Psoas muscle (tissue), 8 donors: ENCODE data around the gene MYO1E. TPM values are rescaled to one million over a fixed set of nuclear protein-coding genes. Genes with fewer than 3 reads are reported as not detected.

Source experiments
- ATAC-seq, 4 donors: fragments of 200-7000 bp; cut with Tn5 transposase; one replicate each; pipeline ENCODE4 v1.9.1; 2020; ENCODE audit warnings: moderate library complexity in 3 of 4, mild to moderate bottlenecking in 2 of 4
- DNase-seq, 2 donors: peaks; one replicate each; pipeline ENCODE4 v3.0.0-alpha.2; 2020
- H3K27ac ChIP-seq: fragments of 200-600 bp; one replicate; pipeline ENCODE4 v1.8.0; 2022
- H3K27me3 ChIP-seq, 3 donors: fragments of 200-600 bp in 1 of 3; one replicate each; pipeline versions ENCODE4 v1.6.1 to v1.8.0; 2013 to 2022; ENCODE audit warnings: low read length in 2 of 3, mild to moderate bottlenecking in 2 of 3, moderate library complexity in 1 of 3; ENCODE audit not compliant: insufficient read depth in 3 of 3
- H3K36me3 ChIP-seq, 2 donors: fragments of 200-600 bp in 1 of 2; one replicate each; pipeline versions ENCODE4 v1.6.1 to v1.8.0; 2013 to 2022; ENCODE audit warnings: low read depth in 1 of 2, mild to moderate bottlenecking in 1 of 2, moderate library complexity in 1 of 2; ENCODE audit not compliant: insufficient read depth in 1 of 2
- H3K4me1 ChIP-seq: fragments of 200-600 bp; one replicate; pipeline ENCODE4 v1.8.0; 2022
- H3K4me3 ChIP-seq: fragments of 200-600 bp; one replicate; pipeline ENCODE4 v1.8.0; 2022; ENCODE audit warnings: mild to moderate bottlenecking
- H3K9me3 ChIP-seq: fragments of 200-600 bp; one replicate; pipeline ENCODE4 v1.8.0; 2022
- WGBS, 3 donors: extraction: QIAGEN DNeasy Blood & Tissue Kit; methylation state at CpG; one replicate each; pipeline versions ENCODE4 v1.1.6 to v1.1.7; 2013; 5-methylcytosine and 5-hydroxymethylcytosine counted together
- intact Hi-C, 2 donors: fragments of 100-400 bp; cut with DNase I; formaldehyde crosslinking; loops; one replicate each; pipeline versions ENCODE4 v1.11.0 to v1.14.2; 2022
- polyA plus RNA-seq, 3 donors: library from polyadenylated mRNA; stranded (reverse); fragments of 200-250 nt; gene quantifications; one replicate each; pipeline ENCODE4 v1.2.3, GENCODE V29; 2013
- total RNA-seq, 4 donors: library from RNA; stranded (reverse); fragmentation: NEBNext Ultra II Directional in 2 of 4; extraction: Animal tissue kit (Norgen Biotek cat#: 25700) in 2 of 4; gene quantifications; one replicate each; pipeline versions ENCODE4 v1.2.1 to v1.2.4, GENCODE V29; 2021 to 2023
- TF ChIP-seq, protein P1 (sequence below): fragments of 200-600 bp; IDR thresholded peaks from one replicate; pipeline ENCODE4 v1.8.0; 2022; ENCODE audit warnings: antibody characterized with exemption
- donor health status: healthy with polysubstance abuse.
- donor health status: DM: no; HTN: no; CAD: no; lungs with moderate emphysema.
- donor health status: Bipolar disorder and iron deficiency.
- donor health status: healthy.
- donor health status: DM: yes; HTN: yes; CAD: no.
- donor health status: DM: no; HTN: no; CAD: no.
- donor health status: DM: no; HTN: no; CAD: no.
- donor health status: DM: yes; HTN: yes; CAD: no.

The MYO1E gene
- total and polyA plus RNA-seq, 7 donors = 10.0 to 53.7 (median 26.3) TPM

DNA sequence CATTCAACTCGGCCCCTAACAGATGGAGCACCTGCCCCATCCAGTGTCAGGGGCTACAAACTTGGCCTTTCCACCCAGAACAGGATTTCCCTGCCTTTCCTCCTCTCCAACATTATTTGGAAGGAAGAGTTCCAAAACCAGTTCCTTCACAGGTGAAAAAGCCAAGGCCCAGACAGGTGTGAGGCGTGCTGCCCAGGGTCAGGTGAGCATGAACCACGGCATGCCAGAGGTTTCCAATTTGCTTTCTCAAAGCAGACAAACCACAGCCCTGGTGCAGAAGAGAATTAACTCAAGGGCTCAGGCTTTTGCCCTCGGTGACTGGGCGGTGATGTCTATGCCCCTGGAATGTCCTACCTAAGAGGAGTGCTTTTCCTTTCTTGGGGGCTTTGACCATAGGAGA lies 122.9 kb downstream of the MYO1E start:
- Histone ChIP-seq H3K36me3 (peaks cover 0 to 4% of the 10 kb centered on the region in 2 donors), H3K27me3 (no peaks in the 10 kb centered on the region), H3K4me1 (no peaks in the 10 kb centered on the region), H3K4me3 (no peak overlapping the region), H3K9me3 (no peaks in the 10 kb centered on the region), H3K27ac (no peak overlapping the region)
- 86 to 89% (median 88%) methylated on average over 5 of the region's 5 CpGs for WGBS, 3 donors
- ATAC-seq (no peak), DNase-seq (no peak)
- intact Hi-C loops = loop anchor here (5.0 to 10.0 kb wide), 3 partner anchors 122 to 247 kb away; partner anchors contain the start of gene MYO1E (in 2 of the 2)
- TF ChIP-seq, protein P1, sequence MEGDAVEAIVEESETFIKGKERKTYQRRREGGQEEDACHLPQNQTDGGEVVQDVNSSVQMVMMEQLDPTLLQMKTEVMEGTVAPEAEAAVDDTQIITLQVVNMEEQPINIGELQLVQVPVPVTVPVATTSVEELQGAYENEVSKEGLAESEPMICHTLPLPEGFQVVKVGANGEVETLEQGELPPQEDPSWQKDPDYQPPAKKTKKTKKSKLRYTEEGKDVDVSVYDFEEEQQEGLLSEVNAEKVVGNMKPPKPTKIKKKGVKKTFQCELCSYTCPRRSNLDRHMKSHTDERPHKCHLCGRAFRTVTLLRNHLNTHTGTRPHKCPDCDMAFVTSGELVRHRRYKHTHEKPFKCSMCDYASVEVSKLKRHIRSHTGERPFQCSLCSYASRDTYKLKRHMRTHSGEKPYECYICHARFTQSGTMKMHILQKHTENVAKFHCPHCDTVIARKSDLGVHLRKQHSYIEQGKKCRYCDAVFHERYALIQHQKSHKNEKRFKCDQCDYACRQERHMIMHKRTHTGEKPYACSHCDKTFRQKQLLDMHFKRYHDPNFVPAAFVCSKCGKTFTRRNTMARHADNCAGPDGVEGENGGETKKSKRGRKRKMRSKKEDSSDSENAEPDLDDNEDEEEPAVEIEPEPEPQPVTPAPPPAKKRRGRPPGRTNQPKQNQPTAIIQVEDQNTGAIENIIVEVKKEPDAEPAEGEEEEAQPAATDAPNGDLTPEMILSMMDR = no peak

DNA sequence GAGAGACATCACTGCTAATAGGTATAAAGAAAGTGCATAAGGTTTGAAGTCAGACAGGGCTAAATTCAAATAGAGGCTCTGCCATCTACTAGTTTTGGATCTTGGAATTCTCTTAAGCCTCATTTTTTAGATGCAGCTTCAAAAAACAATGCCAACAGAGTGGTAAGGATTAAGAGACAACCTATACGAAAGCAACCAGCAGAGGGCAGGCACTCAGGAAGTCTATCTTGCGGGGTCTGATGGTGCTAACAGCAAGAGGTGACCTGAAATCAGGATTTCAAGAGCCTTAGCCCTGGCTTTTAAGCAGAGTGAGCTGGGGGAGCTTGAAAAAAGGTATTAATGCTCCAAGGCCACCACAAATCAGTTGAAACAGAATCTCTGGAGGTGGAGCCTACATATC lies 125.3 kb downstream of the MYO1E start:
- Histone ChIP-seq H3K27ac (no peak overlapping the region), H3K9me3 (no peaks in the 10 kb centered on the region), H3K4me1 (no peaks in the 10 kb centered on the region), H3K27me3 (no peaks in the 10 kb centered on the region), H3K4me3 (no peak overlapping the region), H3K36me3 (no peaks in the 10 kb centered on the region)
- WGBS, 3 donors = 13 to 52% (median 44%) methylated on average over 2 of the region's 2 CpGs
- TF ChIP-seq, protein P1 = peak; percentile 61
- intact Hi-C loops = loop anchor here (2.0 to 10.0 kb wide), 4 partner anchors 125 to 250 kb away; partner anchors contain the start of gene MYO1E (in 2 of the 2)
- ATAC-seq = peak; percentile 51 to 74 (median 68)
- peak in 1 of 2 donors; percentile 54 for DNase-seq

DNA sequence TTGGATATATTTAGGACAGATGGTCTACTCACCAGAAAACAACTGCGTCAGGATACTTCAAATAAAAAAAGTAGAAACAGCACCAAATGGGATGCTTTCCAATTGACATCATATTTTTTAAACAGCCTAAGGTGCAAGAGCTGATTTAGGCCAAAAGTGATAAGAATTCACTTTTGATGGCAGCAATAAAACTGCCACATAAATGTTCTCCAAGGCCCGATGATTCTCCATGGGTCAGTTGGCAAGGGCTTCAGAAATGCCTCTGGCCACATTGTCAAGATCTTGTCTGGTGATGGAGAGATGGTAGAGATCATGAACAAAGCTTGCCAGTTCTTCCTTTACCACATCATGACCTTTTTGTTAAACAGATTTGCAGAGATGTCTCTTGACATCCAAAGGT lies 127.1 kb downstream of the MYO1E start:
- Histone ChIP-seq H3K27me3 (no peaks in the 10 kb centered on the region), H3K36me3 (peaks cover 0 to 2% of the 10 kb centered on the region in 2 donors), H3K27ac (no peak overlapping the region), H3K4me1 (no peaks in the 10 kb centered on the region), H3K4me3 (no peak overlapping the region), H3K9me3 (no peaks in the 10 kb centered on the region)
- intact Hi-C loops = loop anchor here (5.0 to 10.0 kb wide), 3 partner anchors 127 to 252 kb away; partner anchors contain the start of gene MYO1E (in 2 of the 2)
- no peak for ATAC-seq
- no peak for DNase-seq
- TF ChIP-seq, protein P1 = no peak
- 53 to 62% (median 57%) methylated on average over 2 of the region's 2 CpGs for WGBS, 3 donors

DNA sequence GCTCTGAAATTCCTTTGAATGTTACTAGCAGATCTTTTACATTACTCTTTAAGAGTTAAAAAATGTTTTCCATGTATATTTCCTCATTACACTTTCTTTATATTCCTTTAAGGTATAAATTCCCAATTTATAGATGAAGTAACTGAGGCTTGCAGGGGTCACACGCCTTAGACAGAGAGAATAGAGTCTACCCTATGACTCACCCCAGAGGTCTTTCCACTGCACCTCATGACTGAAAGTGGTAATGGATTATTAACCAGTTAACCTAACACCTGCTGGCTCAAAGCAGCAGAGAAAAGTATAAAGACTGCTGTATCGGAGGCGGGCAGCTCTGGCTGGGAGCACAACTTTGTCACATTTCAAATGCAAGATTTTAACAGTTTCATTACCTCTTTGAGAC lies 128.3 kb downstream of the MYO1E start:
- TF ChIP-seq, protein P1 = no peak
- H3K4me1 ChIP-seq = no peaks in the 10 kb centered on the region
- 86 to 96% (median 86%) methylated on average over 3 of the region's 3 CpGs for WGBS, 3 donors
- H3K4me3 ChIP-seq = no peak overlapping the region
- DNase-seq (no peak), ATAC-seq (no peak)
- intact Hi-C loops = loop anchor here in 1 of 2 donors (10.0 kb wide), 1 partner anchor 130 kb away; the partner anchor contains the start of gene MYO1E
- peaks cover 0 to 2% of the 10 kb centered on the region in 2 donors for H3K36me3 ChIP-seq
- no peak overlapping the region for H3K27ac ChIP-seq
- H3K27me3 ChIP-seq = no peaks in the 10 kb centered on the region
- no peaks in the 10 kb centered on the region for H3K9me3 ChIP-seq

DNA sequence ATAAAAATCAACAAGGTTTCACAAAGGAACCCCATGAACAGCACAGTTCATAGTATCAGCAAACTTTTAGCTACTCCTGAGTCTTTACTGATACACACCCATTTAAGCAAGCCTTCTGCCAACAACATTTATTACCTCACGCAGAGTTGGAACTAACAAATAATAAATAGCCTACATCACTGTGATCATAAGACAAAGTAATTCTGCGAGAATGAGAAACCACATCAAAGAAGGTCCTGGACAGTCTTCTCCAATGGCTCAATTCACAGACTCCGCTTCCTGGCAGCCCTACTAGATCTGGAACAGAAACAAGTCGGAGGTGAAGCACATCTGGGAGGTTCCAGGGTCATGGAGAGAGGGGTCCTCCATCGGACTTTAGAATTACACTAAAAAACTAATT lies 129.0 kb downstream of the MYO1E start:
- Histone ChIP-seq H3K27me3 (no peaks in the 10 kb centered on the region), H3K27ac (no peak overlapping the region), H3K4me3 (no peak overlapping the region), H3K4me1 (no peaks in the 10 kb centered on the region), H3K36me3 (peaks cover 0 to 2% of the 10 kb centered on the region in 2 donors), H3K9me3 (no peaks in the 10 kb centered on the region)
- DNase-seq (no peak), ATAC-seq (no peak)
- intact Hi-C loops = loop anchor here in 1 of 2 donors (10.0 kb wide), 1 partner anchor 131 kb away; the partner anchor contains the start of gene MYO1E
- WGBS, 3 donors = 59 to 84% (median 61%) methylated on average over 5 of the region's 5 CpGs
- TF ChIP-seq, protein P1 = no peak
